H9 (cell line): ENCODE data around the gene AP2A1. TPM values are rescaled to one million over a fixed set of nuclear protein-coding genes. Genes with fewer than 3 reads are reported as not detected.

Source experiments
- DNase-seq: peaks from one replicate; pipeline ENCODE4 v3.0.0-alpha.2; 2017
- H2AFZ ChIP-seq: one replicate; pipeline ENCODE4 v1.6.1; 2013; ENCODE audit warnings: mild to moderate bottlenecking, low read length, control low read depth, moderate library complexity
- H2AK5ac ChIP-seq: 2 replicates; pipeline ENCODE4 v1.6.1; 2013; ENCODE audit warnings: low read length, control low read depth, mixed read lengths; ENCODE audit not compliant: insufficient read length
- H2BK120ac ChIP-seq: one replicate; pipeline ENCODE4 v1.6.1; 2013; ENCODE audit warnings: low read depth, mild to moderate bottlenecking, low read length, control low read depth, inconsistent platforms; ENCODE audit not compliant: poor library complexity, severe bottlenecking
- H2BK12ac ChIP-seq: 2 replicates; pipeline ENCODE4 v1.6.1; 2013; ENCODE audit warnings: low read length, control low read depth, mixed read lengths, low read depth; ENCODE audit not compliant: insufficient read length
- H2BK15ac ChIP-seq: 2 replicates; pipeline ENCODE4 v1.6.1; 2013; ENCODE audit warnings: low read depth, low read length, control low read depth
- H2BK20ac ChIP-seq: one replicate; pipeline ENCODE4 v1.6.1; 2013; ENCODE audit warnings: low read depth, mild to moderate bottlenecking, low read length, control low read depth, inconsistent platforms; ENCODE audit not compliant: poor library complexity, severe bottlenecking
- H2BK5ac ChIP-seq: 2 replicates; pipeline ENCODE4 v1.6.1; 2013; ENCODE audit warnings: low read length, control low read depth, mixed read lengths; ENCODE audit not compliant: insufficient read length
- H3K14ac ChIP-seq: 2 replicates; pipeline ENCODE4 v1.6.1; 2013; ENCODE audit warnings: low read length, control low read depth; ENCODE audit not compliant: insufficient read depth
- H3K18ac ChIP-seq: 2 replicates; pipeline ENCODE4 v1.6.1; 2013; ENCODE audit warnings: low read depth, mild to moderate bottlenecking, mixed read lengths, low read length, control low read depth; ENCODE audit not compliant: insufficient read length
- H3K23ac ChIP-seq: 2 replicates; pipeline ENCODE4 v1.6.1; 2013; ENCODE audit warnings: low read length, control low read depth, mixed read lengths, low read depth; ENCODE audit not compliant: insufficient read length
- H3K23me2 ChIP-seq: 2 replicates; pipeline ENCODE4 v1.6.1; 2013; ENCODE audit warnings: low read depth, mild to moderate bottlenecking, mixed read lengths, low read length, control low read depth; ENCODE audit not compliant: insufficient read length, poor library complexity, severe bottlenecking
- H3K27ac ChIP-seq: 2 replicates; pipeline ENCODE4 v1.5.1; 2013; ENCODE audit warnings: low read length, control low read depth, mixed read lengths, low read depth; ENCODE audit not compliant: insufficient read length
- H3K27me3 ChIP-seq: 2 replicates; pipeline ENCODE4 v1.6.1; 2013; ENCODE audit warnings: low read length, control low read depth, inconsistent platforms; ENCODE audit not compliant: insufficient read depth
- H3K4ac ChIP-seq: 2 replicates; pipeline ENCODE4 v1.6.1; 2013; ENCODE audit warnings: low read depth, mild to moderate bottlenecking, control low read depth, inconsistent platforms, low read length, moderate library complexity
- H3K4me1 ChIP-seq: 2 replicates; pipeline ENCODE4 v1.6.1; 2013; ENCODE audit warnings: low read length, control low read depth, inconsistent platforms; ENCODE audit not compliant: insufficient read depth
- H3K4me2 ChIP-seq: 2 replicates; pipeline ENCODE4 v1.6.1; 2013; ENCODE audit warnings: low read length, control low read depth, mixed read lengths; ENCODE audit not compliant: insufficient read length, insufficient read depth
- H3K56ac ChIP-seq: 2 replicates; pipeline ENCODE4 v1.6.1; 2013; ENCODE audit warnings: low read depth, mild to moderate bottlenecking, mixed read lengths, low read length, control low read depth; ENCODE audit not compliant: insufficient read length
- H3K79me1 ChIP-seq: 2 replicates; pipeline ENCODE4 v1.6.1; 2013; ENCODE audit warnings: low read depth, mild to moderate bottlenecking, moderate library complexity, low read length, control low read depth, inconsistent platforms; ENCODE audit not compliant: insufficient read depth, poor library complexity, severe bottlenecking
- H3K79me2 ChIP-seq: 2 replicates; pipeline ENCODE4 v1.6.1; 2013; ENCODE audit warnings: low read length, control low read depth, inconsistent platforms; ENCODE audit not compliant: insufficient read depth
- H3K9ac ChIP-seq: 2 replicates; pipeline ENCODE4 v1.6.1; 2013; ENCODE audit warnings: low read length, control low read depth, mixed read lengths; ENCODE audit not compliant: insufficient read length; ENCODE audit errors: extremely low read depth
- H3K9me3 ChIP-seq: one replicate; pipeline ENCODE4 v1.6.1; 2013; ENCODE audit warnings: low read depth, low read length, inconsistent platforms; ENCODE audit not compliant: control insufficient read depth
- H3T11ph ChIP-seq: one replicate; pipeline ENCODE4 v1.6.1; 2013; ENCODE audit warnings: mild to moderate bottlenecking, low read length, control low read depth, inconsistent platforms
- H4K20me1 ChIP-seq: one replicate; pipeline ENCODE4 v1.6.1; 2013; ENCODE audit not compliant: control insufficient read depth, insufficient read length, insufficient read depth
- H4K5ac ChIP-seq: 2 replicates; pipeline ENCODE4 v1.6.1; 2013; ENCODE audit warnings: low read depth, mild to moderate bottlenecking, mixed read lengths, low read length, control low read depth; ENCODE audit not compliant: insufficient read length
- H4K8ac ChIP-seq: replicated peaks from 2 replicates; pipeline ENCODE4 v1.6.1; 2013; ENCODE audit warnings: low read length, control low read depth, mixed read lengths, low read depth; ENCODE audit not compliant: insufficient read length
- H4K91ac ChIP-seq: 2 replicates; pipeline ENCODE4 v1.6.1; 2013; ENCODE audit warnings: low read depth, mild to moderate bottlenecking, moderate library complexity, mixed read lengths, low read length, control low read depth; ENCODE audit not compliant: insufficient read length
- H3K27ac Mint-ChIP-seq, 3 experiments: 2 replicates in 2 of 3; 3 replicates in 1 of 3; pipeline ENCODE4 v1.8.0; 2020 to 2021; ENCODE audit warnings: mixed read lengths in 3 of 3, mild to moderate bottlenecking in 1 of 3, moderate library complexity in 1 of 3
- H3K27me3 Mint-ChIP-seq: 2 replicates; pipeline ENCODE4 v1.8.0; 2021; ENCODE audit warnings: low read depth, mild to moderate bottlenecking, moderate library complexity, mixed read lengths
- H3K36me3 Mint-ChIP-seq, 3 experiments: 2 replicates in 2 of 3; 3 replicates in 1 of 3; pipeline ENCODE4 v1.8.0; 2020 to 2021; ENCODE audit warnings: low read depth in 3 of 3, mixed read lengths in 3 of 3; ENCODE audit not compliant: insufficient read depth in 1 of 3
- H3K4me1 Mint-ChIP-seq, 2 experiments: 2 replicates each; pipeline ENCODE4 v1.8.0; 2020; ENCODE audit warnings: mixed read lengths in 2 of 2
- H3K4me3 Mint-ChIP-seq, 2 experiments: 2 replicates in 1 of 2; 3 replicates in 1 of 2; pipeline ENCODE4 v1.8.0; 2020 to 2021; ENCODE audit warnings: mild to moderate bottlenecking in 2 of 2, mixed read lengths in 2 of 2, moderate library complexity in 1 of 2
- H3K9me3 Mint-ChIP-seq, 2 experiments: 2 replicates in 1 of 2; 3 replicates in 1 of 2; pipeline ENCODE4 v1.8.0; 2020; ENCODE audit warnings: mild to moderate bottlenecking in 2 of 2, mixed read lengths in 2 of 2, moderate library complexity in 1 of 2
- WGBS: extraction: QIAGEN DNeasy Blood & Tissue Kit; methylation state at CpG from one replicate; pipeline ENCODE4 v1.1.7; 2013; ENCODE audit warnings: missing lambda C conversion rate, low lambda C conversion rate, mixed read lengths; ENCODE audit not compliant: insufficient read length; ENCODE audit errors: extremely low coverage; 5-methylcytosine and 5-hydroxymethylcytosine counted together
- total RNA-seq: library from RNA; stranded (reverse); gene quantifications from 2 replicates; pipeline ENCODE4 v1.2.1, GENCODE V29; 2021
- TF ChIP-seq, protein P1 (sequence below): fragments of 200-600 bp; sonication (generic); conservative IDR thresholded peaks from 3 replicates; pipeline ENCODE4 v1.8.0; 2021; ENCODE audit warnings: antibody characterized with exemption, mild to moderate bottlenecking

Gene AP2A1
- total RNA-seq, 1 experiment from 2014 or later, result 108 TPM

DNA sequence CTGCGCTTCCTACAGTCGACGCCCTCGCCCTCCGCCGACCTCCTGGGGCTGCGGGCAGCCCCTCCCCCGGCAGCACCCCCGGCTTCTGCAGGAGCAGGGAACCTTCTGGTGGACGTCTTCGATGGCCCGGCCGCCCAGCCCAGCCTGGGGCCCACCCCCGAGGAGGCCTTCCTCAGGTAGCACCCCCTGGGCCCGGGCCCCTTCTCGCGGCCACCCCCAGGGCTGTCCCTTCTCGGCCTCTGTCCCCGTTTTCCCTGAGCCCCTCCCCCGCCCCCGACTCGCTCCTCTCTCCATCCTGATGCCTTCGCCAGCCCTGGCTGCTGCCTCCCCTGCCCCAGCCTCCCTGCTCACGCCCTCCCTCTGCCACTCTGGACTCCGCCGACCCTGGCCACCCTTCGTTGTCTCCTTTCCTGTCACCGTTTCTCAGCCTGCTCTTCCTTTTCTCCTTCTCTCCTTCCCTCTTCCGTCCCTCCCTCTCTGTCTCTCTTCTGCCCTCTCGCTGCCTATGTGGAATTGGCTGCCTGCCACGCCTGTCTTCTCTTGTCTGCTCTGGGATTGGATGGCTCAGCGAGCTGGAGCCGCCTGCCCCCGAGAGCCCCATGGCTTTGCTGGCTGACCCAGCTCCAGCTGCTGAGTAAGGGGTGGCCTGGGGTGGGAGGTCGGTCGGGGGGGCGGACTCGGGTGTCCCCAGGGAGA is 35.3 kb downstream of the AP2A1 start:
- Histone ChIP-seq H4K91ac (no peak overlapping the region), H3K4me1 (no peaks in the 10 kb centered on the region), H2AFZ (no peak overlapping the region), H3K4me2 (peak overlapping the region; percentile 18), H2BK15ac (no peak overlapping the region), H2BK120ac (no peak overlapping the region), H3K79me1 (no peaks in the 10 kb centered on the region), H3K14ac (no peak overlapping the region), H3K79me2 (no peaks in the 10 kb centered on the region), H3K4ac (no peak overlapping the region), H3K56ac (no peak overlapping the region), H3T11ph (no peak overlapping the region), H3K27ac (no peak overlapping the region), H3K9ac (no peak overlapping the region), H3K23me2 (no peaks in the 10 kb centered on the region), H2AK5ac (no peak overlapping the region), H3K27me3 (no peaks in the 10 kb centered on the region), H2BK12ac (no peak overlapping the region), H2BK5ac (no peak overlapping the region), H3K9me3 (no peaks in the 10 kb centered on the region), H3K18ac (no peak overlapping the region), H4K5ac (no peak overlapping the region), H2BK20ac (no peak overlapping the region), H3K23ac (no peak overlapping the region), H4K8ac (no peak overlapping the region), H4K20me1 (peaks cover 2% of the 10 kb centered on the region)
- TF ChIP-seq, protein P1, sequence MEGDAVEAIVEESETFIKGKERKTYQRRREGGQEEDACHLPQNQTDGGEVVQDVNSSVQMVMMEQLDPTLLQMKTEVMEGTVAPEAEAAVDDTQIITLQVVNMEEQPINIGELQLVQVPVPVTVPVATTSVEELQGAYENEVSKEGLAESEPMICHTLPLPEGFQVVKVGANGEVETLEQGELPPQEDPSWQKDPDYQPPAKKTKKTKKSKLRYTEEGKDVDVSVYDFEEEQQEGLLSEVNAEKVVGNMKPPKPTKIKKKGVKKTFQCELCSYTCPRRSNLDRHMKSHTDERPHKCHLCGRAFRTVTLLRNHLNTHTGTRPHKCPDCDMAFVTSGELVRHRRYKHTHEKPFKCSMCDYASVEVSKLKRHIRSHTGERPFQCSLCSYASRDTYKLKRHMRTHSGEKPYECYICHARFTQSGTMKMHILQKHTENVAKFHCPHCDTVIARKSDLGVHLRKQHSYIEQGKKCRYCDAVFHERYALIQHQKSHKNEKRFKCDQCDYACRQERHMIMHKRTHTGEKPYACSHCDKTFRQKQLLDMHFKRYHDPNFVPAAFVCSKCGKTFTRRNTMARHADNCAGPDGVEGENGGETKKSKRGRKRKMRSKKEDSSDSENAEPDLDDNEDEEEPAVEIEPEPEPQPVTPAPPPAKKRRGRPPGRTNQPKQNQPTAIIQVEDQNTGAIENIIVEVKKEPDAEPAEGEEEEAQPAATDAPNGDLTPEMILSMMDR, result 0 out of 3 replicates have a peak, but pooled peaks have one; percentile 14
- H3K36me3 Mint-ChIP-seq, result peaks cover 24 to 56% (median 49%) of the 10 kb centered on the region in 3 experiments; a peak in 6 of 7 replicates
- H3K27ac Mint-ChIP-seq, result peak overlapping the region; percentile 36 to 87 (median 71); a peak in 3 of 7 replicates
- H3K4me1 Mint-ChIP-seq, result peaks cover 5 to 28% of the 10 kb centered on the region in 2 experiments
- H3K4me3 Mint-ChIP-seq, result peak overlapping the region; percentile 31 to 74
- no CpG with 5 or more reads among the region's 38 CpGs for WGBS
- H3K9me3 Mint-ChIP-seq, result no peaks in the 10 kb centered on the region; a peak in 1 of 5 replicates
- no peaks in the 10 kb centered on the region for H3K27me3 Mint-ChIP-seq
- peak; percentile 91 for DNase-seq
